ENCODE results near the gene FAM13A.

The FAM13A gene

DNA sequence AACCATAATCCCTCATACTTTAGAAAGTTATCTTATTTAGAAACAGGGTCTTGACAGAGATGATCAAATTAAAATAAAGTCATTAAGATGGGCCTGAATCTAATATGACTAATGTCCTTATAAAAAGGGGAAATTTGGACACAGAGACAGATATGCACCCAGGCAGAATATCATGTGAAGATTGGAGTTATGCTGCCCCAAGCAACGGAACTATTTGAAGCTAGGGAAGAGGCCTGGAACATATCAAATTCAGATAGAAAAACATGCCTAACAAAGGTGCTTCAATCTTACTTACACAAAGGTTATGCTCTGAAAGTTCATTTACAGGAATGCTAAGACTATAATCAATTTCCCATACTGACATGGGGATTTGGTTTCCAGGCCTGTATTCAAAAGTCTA, 246.7 kb downstream of the FAM13A start:
- Histone ChIP-seq H3K4me1 (ENCODE audit: control insufficient read depth, insufficient read depth, low read length) (peaks cover 14% of the 10 kb centered on the region), H3K36me3 (ENCODE audit: control insufficient read depth, insufficient read depth, low read length) (no peaks in the 10 kb centered on the region), H3K9ac (ENCODE audit: low read length) (no peak overlapping the region), H3K9me3 (ENCODE audit: control insufficient read depth, low read length) (no peaks in the 10 kb centered on the region), H3K4me3 (ENCODE audit: low read length) (no peak overlapping the region), H3K27me3 (ENCODE audit: control insufficient read depth, insufficient read depth, low read length) (no peaks in the 10 kb centered on the region)

GRCh38 chr4:88809576-88810219, 247.3 kb downstream of the FAM13A start:
- Histone ChIP-seq H3K4me3 (ENCODE audit: low read length) (no peak overlapping the region), H3K27me3 (ENCODE audit: control insufficient read depth, insufficient read depth, low read length) (no peaks in the 10 kb centered on the region), H3K4me1 (ENCODE audit: control insufficient read depth, insufficient read depth, low read length) (peaks cover 14% of the 10 kb centered on the region), H3K9ac (ENCODE audit: low read length) (no peak overlapping the region), H3K9me3 (ENCODE audit: control insufficient read depth, low read length) (no peaks in the 10 kb centered on the region), H3K36me3 (ENCODE audit: control insufficient read depth, insufficient read depth, low read length) (no peaks in the 10 kb centered on the region)

DNA sequence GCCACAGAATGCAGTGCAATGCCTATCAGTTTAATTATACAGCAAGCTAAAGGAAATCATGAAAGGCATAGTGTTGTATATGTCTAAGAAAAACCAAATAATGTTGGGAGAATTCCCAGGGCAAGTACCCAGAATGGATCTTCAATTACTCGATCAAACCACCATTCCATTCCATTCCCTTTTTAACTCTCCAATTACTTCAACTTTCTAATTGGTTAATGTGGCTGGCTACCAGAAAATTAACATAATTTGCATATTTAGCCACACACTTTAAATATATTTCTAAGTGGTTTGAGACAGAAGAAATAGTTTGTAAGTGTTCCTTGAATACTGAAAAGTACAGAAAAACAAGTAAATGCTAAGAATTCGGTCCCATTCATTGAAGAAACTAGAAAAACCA, 247.9 kb downstream of the FAM13A start:
- Histone ChIP-seq H3K27me3 (ENCODE audit: control insufficient read depth, insufficient read depth, low read length) (no peaks in the 10 kb centered on the region), H3K4me3 (ENCODE audit: low read length) (no peak overlapping the region), H3K36me3 (ENCODE audit: control insufficient read depth, insufficient read depth, low read length) (no peaks in the 10 kb centered on the region), H3K9ac (ENCODE audit: low read length) (no peak overlapping the region), H3K4me1 (ENCODE audit: control insufficient read depth, insufficient read depth, low read length) (peaks cover 15% of the 10 kb centered on the region), H3K9me3 (ENCODE audit: control insufficient read depth, low read length) (no peaks in the 10 kb centered on the region)

GRCh38 chr4:88807499-88807898, 249.5 kb downstream of the FAM13A start:
- Histone ChIP-seq H3K4me1 (ENCODE audit: control insufficient read depth, insufficient read depth, low read length) (peaks cover 7% of the 10 kb centered on the region), H3K4me3 (ENCODE audit: low read length) (no peak overlapping the region), H3K36me3 (ENCODE audit: control insufficient read depth, insufficient read depth, low read length) (no peaks in the 10 kb centered on the region), H3K27me3 (ENCODE audit: control insufficient read depth, insufficient read depth, low read length) (no peaks in the 10 kb centered on the region), H3K9me3 (ENCODE audit: control insufficient read depth, low read length) (no peaks in the 10 kb centered on the region), H3K9ac (ENCODE audit: low read length) (no peak overlapping the region)

- Histone ChIP-seq H3K27me3 (ENCODE audit: control insufficient read depth, insufficient read depth, low read length) (no peaks in the 10 kb centered on the region), H3K9ac (ENCODE audit: low read length) (no peak overlapping the region), H3K9me3 (ENCODE audit: control insufficient read depth, low read length) (no peaks in the 10 kb centered on the region), H3K4me1 (ENCODE audit: control insufficient read depth, insufficient read depth, low read length) (peaks cover 3% of the 10 kb centered on the region), H3K36me3 (ENCODE audit: control insufficient read depth, insufficient read depth, low read length) (no peaks in the 10 kb centered on the region), H3K4me3 (ENCODE audit: low read length) (no peak overlapping the region)
Measured at GRCh38 chr4:88804234-88804633, 252.8 kb downstream of the FAM13A start.

GRCh38 chr4:88803600-88804096, 253.3 kb downstream of the FAM13A start:
- Histone ChIP-seq H3K4me1 (ENCODE audit: control insufficient read depth, insufficient read depth, low read length) (peaks cover 3% of the 10 kb centered on the region), H3K9me3 (ENCODE audit: control insufficient read depth, low read length) (no peaks in the 10 kb centered on the region), H3K9ac (ENCODE audit: low read length) (no peak overlapping the region), H3K36me3 (ENCODE audit: control insufficient read depth, insufficient read depth, low read length) (no peaks in the 10 kb centered on the region), H3K27me3 (ENCODE audit: control insufficient read depth, insufficient read depth, low read length) (no peaks in the 10 kb centered on the region), H3K4me3 (ENCODE audit: low read length) (no peak overlapping the region)

DNA sequence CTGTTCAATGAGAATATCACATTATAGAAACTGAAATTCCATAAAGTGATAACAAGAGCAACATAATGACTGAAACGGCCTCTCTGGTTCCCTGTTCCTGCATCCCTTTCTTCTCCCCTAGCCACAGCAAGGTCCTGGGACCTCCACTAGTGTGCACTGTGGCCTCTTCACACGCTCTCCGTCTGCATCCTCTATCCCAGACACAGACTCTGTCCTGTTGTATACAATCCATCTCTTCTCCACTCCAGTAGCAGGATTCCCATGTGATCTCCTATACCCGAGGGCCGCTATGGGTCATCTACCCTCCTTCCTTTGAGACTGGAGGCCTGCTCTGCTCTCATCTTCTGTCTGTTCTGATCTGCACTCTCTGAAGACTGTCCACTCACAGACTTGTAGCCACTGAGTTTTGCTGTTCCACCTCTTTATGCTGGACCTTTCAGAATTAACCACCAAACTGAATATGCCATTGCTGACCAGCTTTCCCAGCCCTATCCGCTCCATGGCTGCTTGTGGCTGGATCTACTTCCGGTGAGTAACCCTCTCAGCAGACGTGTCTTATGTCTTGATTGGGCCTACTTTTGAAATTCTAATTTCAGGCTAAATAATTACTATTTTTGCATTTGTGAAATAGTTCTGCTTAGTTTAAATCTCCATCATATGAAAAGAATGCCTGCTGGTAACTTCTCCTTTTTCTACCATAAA, 254.2 kb downstream of the FAM13A start:
- Histone ChIP-seq H3K4me3 (ENCODE audit: low read length) (no peak overlapping the region), H3K36me3 (ENCODE audit: control insufficient read depth, insufficient read depth, low read length) (no peaks in the 10 kb centered on the region), H3K9me3 (ENCODE audit: control insufficient read depth, low read length) (no peaks in the 10 kb centered on the region), H3K27me3 (ENCODE audit: control insufficient read depth, insufficient read depth, low read length) (no peaks in the 10 kb centered on the region), H3K4me1 (ENCODE audit: control insufficient read depth, insufficient read depth, low read length) (peaks cover 3% of the 10 kb centered on the region), H3K9ac (ENCODE audit: low read length) (no peak overlapping the region)

DNA sequence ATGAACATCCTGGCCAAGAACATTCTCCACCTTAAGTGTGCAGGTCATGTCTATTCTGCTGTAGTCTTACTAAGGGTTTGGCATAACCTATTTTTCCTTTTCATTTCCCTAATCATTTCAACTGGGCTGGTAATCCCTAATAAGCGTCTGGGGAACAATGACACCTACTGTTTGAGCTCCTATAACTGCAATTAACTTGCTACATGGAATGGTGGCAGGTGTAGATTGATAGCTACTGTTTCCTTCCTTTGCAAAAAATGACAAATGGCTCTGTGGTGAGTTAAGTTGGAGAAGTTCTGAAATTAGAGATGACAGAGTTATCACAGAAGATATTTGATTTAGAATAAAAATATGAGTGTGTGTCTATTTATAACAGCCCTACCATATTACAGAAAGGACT, 254.8 kb downstream of the FAM13A start:
- Histone ChIP-seq H3K4me3 (ENCODE audit: low read length) (no peak overlapping the region), H3K9ac (ENCODE audit: low read length) (no peak overlapping the region)

GRCh38 chr4:88799900-88800299, 257.1 kb downstream of the FAM13A start:
- Histone ChIP-seq H3K36me3 (ENCODE audit: control insufficient read depth, insufficient read depth, low read length) (no peaks in the 10 kb centered on the region), H3K9ac (ENCODE audit: low read length) (no peak overlapping the region), H3K9me3 (ENCODE audit: control insufficient read depth, low read length) (no peaks in the 10 kb centered on the region), H3K27me3 (ENCODE audit: control insufficient read depth, insufficient read depth, low read length) (no peaks in the 10 kb centered on the region), H3K4me1 (ENCODE audit: control insufficient read depth, insufficient read depth, low read length) (peaks cover 3% of the 10 kb centered on the region), H3K4me3 (ENCODE audit: low read length) (no peak overlapping the region)

More for the DNA sequence above, 254.8 kb downstream of the FAM13A start:
- Histone ChIP-seq H3K27me3 (ENCODE audit: control insufficient read depth, insufficient read depth, low read length) (no peaks in the 10 kb centered on the region), H3K9me3 (ENCODE audit: control insufficient read depth, low read length) (no peaks in the 10 kb centered on the region), H3K4me1 (ENCODE audit: control insufficient read depth, insufficient read depth, low read length) (peaks cover 3% of the 10 kb centered on the region), H3K36me3 (ENCODE audit: control insufficient read depth, insufficient read depth, low read length) (no peaks in the 10 kb centered on the region)

DNA sequence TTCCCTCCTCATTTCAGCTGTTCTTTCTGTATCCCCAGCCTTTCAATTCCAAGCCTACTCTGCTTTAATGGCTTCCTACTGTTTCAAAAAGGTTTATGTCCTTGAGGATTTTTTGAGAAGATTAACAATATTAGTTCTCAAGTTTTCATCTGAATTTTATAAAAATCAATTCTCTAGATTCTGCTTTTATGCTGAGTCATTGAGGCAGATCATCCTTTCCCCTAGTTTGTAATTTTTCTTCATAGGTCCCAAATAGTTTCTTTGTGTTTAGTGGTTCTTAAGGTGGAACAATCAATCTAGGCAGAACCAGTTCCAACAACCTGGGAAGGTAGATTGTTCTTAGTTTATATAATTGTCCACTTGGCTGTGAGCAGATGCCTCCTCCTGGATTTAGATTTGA, 259.3 kb downstream of the FAM13A start:
- H3K9ac ChIP-seq (ENCODE audit: low read length), result no peak overlapping the region
- no peaks in the 10 kb centered on the region for H3K4me1 ChIP-seq (ENCODE audit: control insufficient read depth, insufficient read depth, low read length)
- no peak overlapping the region for H3K4me3 ChIP-seq (ENCODE audit: low read length)
- H3K9me3 ChIP-seq (ENCODE audit: control insufficient read depth, low read length), result no peaks in the 10 kb centered on the region
- no peaks in the 10 kb centered on the region for H3K36me3 ChIP-seq (ENCODE audit: control insufficient read depth, insufficient read depth, low read length)
- H3K27me3 ChIP-seq (ENCODE audit: control insufficient read depth, insufficient read depth, low read length), result no peaks in the 10 kb centered on the region

- no peak overlapping the region for H3K9ac ChIP-seq (ENCODE audit: low read length)
- no peaks in the 10 kb centered on the region for H3K9me3 ChIP-seq (ENCODE audit: control insufficient read depth, low read length)
- H3K4me3 ChIP-seq (ENCODE audit: low read length), result no peak overlapping the region
- no peaks in the 10 kb centered on the region for H3K36me3 ChIP-seq (ENCODE audit: control insufficient read depth, insufficient read depth, low read length)
- no peaks in the 10 kb centered on the region for H3K27me3 ChIP-seq (ENCODE audit: control insufficient read depth, insufficient read depth, low read length)
- H3K4me1 ChIP-seq (ENCODE audit: control insufficient read depth, insufficient read depth, low read length), result no peaks in the 10 kb centered on the region
Measured at GRCh38 chr4:88796545-88796944, 260.4 kb downstream of the FAM13A start.

DNA sequence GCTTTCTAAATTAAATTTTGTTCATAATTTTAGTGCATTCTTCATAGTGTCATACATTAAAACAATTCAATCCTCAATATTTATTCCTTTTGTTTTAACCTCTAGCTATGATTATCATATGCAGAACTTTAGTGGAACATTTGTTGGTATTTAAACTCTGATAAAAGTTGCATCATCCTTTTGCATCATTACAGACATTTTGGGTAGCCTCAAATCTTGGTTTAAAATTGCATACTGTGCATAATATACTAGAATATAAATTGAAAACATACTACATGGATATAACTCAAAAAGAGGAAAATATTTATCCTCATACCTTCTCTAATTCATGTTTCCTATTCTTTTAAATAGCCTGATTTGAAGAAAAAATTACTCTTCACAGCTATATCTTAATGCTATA, 262.0 kb downstream of the FAM13A start:
- Histone ChIP-seq H3K9me3 (ENCODE audit: control insufficient read depth, low read length) (no peaks in the 10 kb centered on the region), H3K9ac (ENCODE audit: low read length) (no peak overlapping the region), H3K27me3 (ENCODE audit: control insufficient read depth, insufficient read depth, low read length) (no peaks in the 10 kb centered on the region), H3K4me3 (ENCODE audit: low read length) (no peak overlapping the region), H3K36me3 (ENCODE audit: control insufficient read depth, insufficient read depth, low read length) (no peaks in the 10 kb centered on the region), H3K4me1 (ENCODE audit: control insufficient read depth, insufficient read depth, low read length) (no peaks in the 10 kb centered on the region)

Measured in mucosa of stomach (tissue), 1 donor.